Rectal smooth muscle tissue (tissue), 1 donor: ENCODE measurements around the gene PTPDC1.
"Not testable (repeated sequence)": the region's sequence is repeated elsewhere in the genome, so short reads cannot be mapped to it uniquely, and the experiment has no call there.

Experiments
- H3K27ac ChIP-seq: one replicate; pipeline ENCODE4 v1.7.0; 2013; ENCODE audit warnings: low read depth, low read length, inconsistent platforms
- H3K27me3 ChIP-seq: one replicate; pipeline ENCODE4 v1.7.0; 2013; ENCODE audit warnings: low read length; ENCODE audit not compliant: control insufficient read depth, insufficient read depth
- H3K36me3 ChIP-seq: one replicate; pipeline ENCODE4 v1.7.0; 2013; ENCODE audit warnings: low read length; ENCODE audit not compliant: control insufficient read depth, insufficient read depth
- H3K4me1 ChIP-seq: one replicate; pipeline ENCODE4 v1.7.0; 2013; ENCODE audit warnings: low read length; ENCODE audit not compliant: control insufficient read depth, insufficient read depth
- H3K4me3 ChIP-seq: one replicate; pipeline ENCODE4 v1.7.0; 2013; ENCODE audit warnings: low read length
- H3K9ac ChIP-seq: one replicate; pipeline ENCODE4 v1.7.0; 2013; ENCODE audit warnings: low read length

The PTPDC1 gene

DNA sequence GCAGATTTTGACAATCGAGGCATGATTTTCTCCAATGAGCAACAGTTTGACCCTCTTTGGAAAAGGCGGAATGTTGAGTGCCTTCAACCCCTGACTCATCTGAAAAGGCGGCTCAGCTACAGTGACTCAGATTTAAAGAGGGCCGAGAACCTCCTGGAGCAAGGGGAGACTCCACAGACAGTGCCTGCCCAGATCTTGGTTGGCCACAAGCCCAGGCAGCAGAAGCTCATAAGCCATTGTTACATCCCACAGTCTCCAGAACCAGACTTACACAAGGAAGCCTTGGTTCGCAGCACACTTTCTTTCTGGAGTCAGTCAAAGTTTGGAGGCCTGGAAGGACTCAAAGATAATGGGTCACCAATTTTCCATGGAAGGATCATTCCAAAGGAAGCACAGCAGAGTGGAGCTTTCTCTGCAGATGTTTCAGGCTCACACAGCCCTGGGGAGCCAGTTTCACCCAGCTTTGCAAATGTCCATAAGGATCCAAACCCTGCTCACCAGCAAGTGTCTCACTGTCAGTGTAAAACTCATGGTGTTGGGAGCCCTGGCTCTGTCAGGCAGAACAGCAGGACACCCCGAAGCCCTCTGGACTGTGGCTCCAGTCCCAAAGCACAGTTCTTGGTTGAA, 13.6 kb downstream of the PTPDC1 start:
- Histone ChIP-seq H3K9ac (no peak overlapping the region), H3K36me3 (no peaks in the 10 kb centered on the region), H3K4me1 (no peaks in the 10 kb centered on the region), H3K4me3 (no peak overlapping the region), H3K27me3 (no peaks in the 10 kb centered on the region), H3K27ac (peak overlapping the region; percentile 2)

DNA sequence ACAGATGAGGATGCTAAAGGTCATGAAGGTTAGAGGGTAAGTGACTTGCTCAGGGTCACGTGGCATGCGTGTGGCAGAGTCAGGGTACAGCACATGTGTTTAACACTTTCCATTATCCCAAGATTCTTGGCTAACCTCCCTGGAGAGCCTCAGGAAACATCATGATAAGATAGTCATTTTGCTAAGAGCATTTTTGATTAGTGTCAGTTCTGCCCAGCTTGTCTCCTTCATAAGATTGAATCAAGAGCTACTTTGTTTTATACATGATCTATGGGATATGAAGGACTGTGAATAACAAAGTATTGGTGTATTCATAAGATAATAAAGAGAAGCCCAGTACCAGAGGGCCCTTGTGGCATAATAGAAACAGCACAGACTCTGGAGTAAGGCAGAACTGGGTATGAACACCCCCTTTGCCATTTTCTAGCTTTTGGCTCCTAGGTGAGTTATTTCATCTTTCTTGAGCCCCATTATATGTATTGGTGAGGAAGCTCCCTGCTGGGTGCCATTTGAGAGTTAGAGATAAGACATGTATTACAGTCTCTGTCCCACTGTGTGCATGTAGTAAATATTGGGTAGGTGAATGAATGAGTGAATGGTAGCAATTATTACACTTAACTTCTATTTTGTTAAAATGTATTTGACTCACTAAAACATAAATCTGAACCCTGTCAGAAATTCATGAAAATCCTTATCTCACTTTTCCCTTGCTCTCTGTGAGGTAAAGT, 16.1 kb downstream of the PTPDC1 start:
- Histone ChIP-seq H3K4me1 (no peaks in the 10 kb centered on the region), H3K27me3 (no peaks in the 10 kb centered on the region), H3K9ac (no peak overlapping the region), H3K27ac (no peak overlapping the region), H3K4me3 (no peak overlapping the region), H3K36me3 (no peaks in the 10 kb centered on the region)

DNA sequence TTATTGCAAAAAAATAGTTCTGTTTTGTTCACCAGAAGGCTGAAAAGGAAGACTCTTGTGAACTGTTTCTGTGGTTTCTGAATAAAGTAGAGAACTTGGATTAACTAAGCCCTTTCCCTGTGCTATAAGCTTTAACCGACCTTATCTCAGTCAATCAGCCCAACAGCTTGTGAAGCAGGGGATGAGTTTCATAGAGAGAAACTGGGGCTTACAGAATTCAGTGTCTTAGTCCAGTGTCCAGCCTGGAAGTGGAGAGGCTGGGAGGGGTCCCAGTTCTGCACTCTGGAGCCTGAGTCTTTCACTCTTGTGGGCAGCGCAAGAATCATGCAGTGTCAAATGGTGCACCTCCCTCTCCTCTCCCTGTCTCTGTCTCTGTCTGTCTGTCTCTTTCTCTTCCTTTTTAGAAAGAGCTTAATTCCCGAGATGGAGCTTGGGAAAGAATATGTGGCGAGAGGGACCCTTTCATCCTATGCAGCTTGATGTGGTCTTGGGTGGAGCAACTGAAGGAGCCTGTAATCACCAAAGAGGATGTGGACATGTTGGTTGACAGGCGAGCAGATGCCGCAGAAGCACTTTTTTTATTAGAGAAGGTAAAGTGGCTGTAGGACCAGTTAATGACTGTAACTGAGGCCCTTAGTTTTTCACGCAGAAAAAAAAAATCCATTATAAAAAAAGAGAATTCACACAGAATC, 17.0 kb downstream of the PTPDC1 start:
- H3K27ac ChIP-seq, result no peak overlapping the region

DNA sequence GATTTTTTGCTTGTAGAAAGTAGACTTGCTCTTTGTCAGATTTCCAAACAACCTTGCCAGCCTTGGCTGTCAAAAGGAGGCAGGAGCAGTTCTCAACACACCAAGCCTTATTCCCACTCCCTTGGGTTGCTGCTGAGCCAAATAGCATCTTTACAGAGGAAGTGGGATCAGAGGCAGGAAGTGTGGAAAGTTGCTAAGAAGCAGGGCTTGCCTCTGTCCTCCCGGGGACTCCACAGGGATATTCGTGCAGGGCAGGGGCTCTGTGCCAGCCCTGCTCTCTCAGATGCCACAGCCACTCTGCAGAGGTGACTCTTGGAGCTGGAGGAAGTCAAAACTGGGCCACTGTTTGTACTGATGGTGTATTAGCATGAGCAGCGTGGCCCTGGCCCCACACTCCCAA, 24.3 kb downstream of the PTPDC1 start:
- Histone ChIP-seq H3K27me3 (no peaks in the 10 kb centered on the region), H3K36me3 (no peaks in the 10 kb centered on the region), H3K4me3 (no peak overlapping the region), H3K27ac (no peak overlapping the region), H3K9ac (no peak overlapping the region), H3K4me1 (peaks cover 3% of the 10 kb centered on the region)

More for the DNA sequence above, 17.0 kb downstream of the PTPDC1 start:
- Histone ChIP-seq H3K4me1 (no peaks in the 10 kb centered on the region), H3K27me3 (no peaks in the 10 kb centered on the region), H3K36me3 (no peaks in the 10 kb centered on the region), H3K9ac (no peak overlapping the region), H3K4me3 (no peak overlapping the region)

DNA sequence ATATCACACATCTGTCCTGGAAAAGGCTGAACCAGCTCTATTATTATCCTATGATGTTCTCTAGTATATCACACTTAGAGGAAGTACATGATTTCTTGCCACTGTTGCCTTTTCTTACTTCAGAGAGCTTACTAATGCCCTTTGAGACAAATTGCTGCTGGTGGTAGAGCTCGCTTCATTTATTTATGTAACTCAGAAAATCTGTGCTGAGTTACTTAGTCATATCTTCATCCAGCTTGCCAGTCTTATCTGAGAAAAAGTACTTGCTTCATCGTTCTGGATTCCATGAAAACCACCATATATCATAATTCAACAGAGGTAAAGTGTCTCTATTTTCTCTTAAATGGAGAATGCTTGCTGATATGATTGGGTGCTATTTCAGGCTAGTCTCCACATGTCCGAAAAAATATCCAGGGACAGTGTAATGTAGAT, 26.6 kb downstream of the PTPDC1 start:
- H3K4me1 ChIP-seq, result peaks cover 3% of the 10 kb centered on the region
- H3K4me3 ChIP-seq, result no peak overlapping the region
- no peak overlapping the region for H3K27ac ChIP-seq
- H3K9ac ChIP-seq, result no peak overlapping the region
- H3K27me3 ChIP-seq, result no peaks in the 10 kb centered on the region
- no peaks in the 10 kb centered on the region for H3K36me3 ChIP-seq

DNA sequence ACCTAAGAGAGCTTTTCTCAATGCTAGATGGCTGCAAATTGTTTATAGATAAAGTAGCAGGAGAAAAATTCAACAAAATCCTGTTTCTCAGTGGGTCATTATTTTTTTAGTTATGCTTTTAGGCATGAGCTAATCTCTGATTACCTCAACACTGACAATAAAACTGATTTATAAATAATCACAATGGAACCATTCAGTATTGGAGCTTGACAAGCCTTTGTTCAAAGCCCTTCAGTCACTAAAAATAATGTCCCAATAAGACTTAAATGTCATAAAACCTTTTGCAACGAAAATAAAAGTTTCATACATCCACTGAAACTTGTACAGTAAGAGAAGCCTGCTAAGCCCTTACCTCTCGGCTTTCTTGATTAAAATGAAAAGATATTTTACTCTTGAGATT, 27.2 kb downstream of the PTPDC1 start:
- Histone ChIP-seq H3K27me3 (no peaks in the 10 kb centered on the region), H3K4me1 (peaks cover 3% of the 10 kb centered on the region), H3K4me3 (no peak overlapping the region), H3K36me3 (no peaks in the 10 kb centered on the region), H3K27ac (no peak overlapping the region), H3K9ac (no peak overlapping the region)

DNA sequence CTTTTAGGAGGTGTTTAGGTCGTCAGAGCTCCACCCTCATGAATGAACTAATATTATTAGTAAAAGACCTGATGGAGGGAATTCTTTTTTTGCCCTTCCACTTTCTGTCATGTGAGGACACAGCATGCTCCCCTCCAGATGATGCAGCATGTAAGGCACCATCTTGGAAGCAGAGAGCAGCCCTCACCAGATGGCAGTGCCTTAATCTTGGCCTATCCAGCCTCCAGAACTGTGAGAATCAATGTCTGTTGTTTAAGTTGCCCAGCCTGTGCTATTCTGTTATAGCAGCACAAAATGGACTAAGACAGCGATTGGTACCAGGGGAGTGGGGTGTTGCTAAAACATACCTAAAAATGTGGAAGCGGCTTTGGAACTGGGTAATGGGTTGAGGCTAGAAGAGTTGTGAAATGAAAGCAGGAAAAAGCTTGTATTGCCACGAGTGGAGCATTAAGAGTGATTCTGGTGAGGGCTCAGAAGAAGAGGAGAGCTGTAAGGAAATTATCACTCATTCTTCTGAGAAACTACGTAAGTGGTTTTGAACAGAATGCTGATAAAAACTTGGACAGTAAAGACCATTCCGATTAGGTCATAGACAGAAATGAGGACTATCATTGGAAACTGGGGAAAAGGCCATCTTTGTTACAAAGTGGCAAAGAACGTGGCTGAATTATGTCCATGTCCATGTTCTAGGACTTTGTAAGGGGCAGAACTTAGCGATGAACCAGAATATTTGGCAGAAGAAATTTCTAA, 28.6 kb downstream of the PTPDC1 start:
- H3K9ac ChIP-seq, result no peak overlapping the region
- peaks cover 3% of the 10 kb centered on the region for H3K4me1 ChIP-seq
- no peak overlapping the region for H3K27ac ChIP-seq
- H3K36me3 ChIP-seq, result no peaks in the 10 kb centered on the region
- H3K4me3 ChIP-seq, result no peak overlapping the region
- H3K27me3 ChIP-seq, result no peaks in the 10 kb centered on the region

DNA sequence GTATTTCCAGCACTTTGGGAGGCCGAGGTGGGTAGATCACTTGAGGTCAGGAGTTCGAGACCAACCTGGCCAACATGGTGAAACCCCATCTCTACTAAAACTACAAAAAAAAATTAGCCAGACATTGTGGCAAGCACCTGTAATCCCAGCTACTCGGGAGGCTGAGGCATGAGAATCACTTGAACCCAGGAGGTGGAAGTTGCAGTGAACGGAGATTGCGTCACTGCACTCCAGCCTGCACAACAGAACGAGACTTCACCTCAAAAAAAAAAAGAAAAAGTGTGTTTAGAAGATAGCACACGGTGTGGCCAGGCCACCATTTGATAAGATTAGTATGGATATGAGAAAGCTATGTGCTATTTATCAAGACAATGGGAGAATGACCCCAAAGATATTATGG, 35.8 kb downstream of the PTPDC1 start:
- not testable (repeated sequence) for H3K4me3 ChIP-seq, H3K4me1 ChIP-seq, H3K9ac ChIP-seq, H3K27ac ChIP-seq, H3K27me3 ChIP-seq, H3K36me3 ChIP-seq

DNA sequence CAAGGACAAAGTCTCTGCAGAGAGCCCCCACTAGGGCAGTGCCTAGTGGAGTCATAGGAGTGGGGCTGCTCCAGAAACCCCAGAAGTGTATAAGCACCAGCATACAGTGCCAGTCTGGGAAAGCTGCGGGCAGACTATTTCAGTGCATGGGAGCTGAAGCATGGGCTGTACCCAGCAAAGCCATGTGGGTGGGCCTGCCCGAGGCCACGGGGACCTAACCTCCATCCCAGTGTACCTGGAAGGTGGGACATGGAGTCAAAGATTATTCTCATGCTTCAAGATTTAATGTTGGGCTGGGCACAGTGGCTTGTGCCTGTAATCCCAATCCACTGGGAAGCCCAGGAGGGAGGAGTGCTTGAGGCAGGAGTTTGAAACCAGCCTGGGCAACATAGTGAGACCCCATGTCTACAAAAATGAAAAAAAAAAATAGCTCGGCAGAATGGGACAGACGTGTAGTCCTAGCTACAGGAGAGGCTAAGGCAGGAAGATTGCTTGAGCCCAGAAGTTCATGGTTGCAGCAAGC, 36.7 kb downstream of the PTPDC1 start:
- Histone ChIP-seq H3K27me3 (no peaks in the 10 kb centered on the region), H3K27ac (no peak overlapping the region), H3K9ac (no peak overlapping the region), H3K4me1 (no peaks in the 10 kb centered on the region), H3K36me3 (no peaks in the 10 kb centered on the region), H3K4me3 (no peak overlapping the region)

DNA sequence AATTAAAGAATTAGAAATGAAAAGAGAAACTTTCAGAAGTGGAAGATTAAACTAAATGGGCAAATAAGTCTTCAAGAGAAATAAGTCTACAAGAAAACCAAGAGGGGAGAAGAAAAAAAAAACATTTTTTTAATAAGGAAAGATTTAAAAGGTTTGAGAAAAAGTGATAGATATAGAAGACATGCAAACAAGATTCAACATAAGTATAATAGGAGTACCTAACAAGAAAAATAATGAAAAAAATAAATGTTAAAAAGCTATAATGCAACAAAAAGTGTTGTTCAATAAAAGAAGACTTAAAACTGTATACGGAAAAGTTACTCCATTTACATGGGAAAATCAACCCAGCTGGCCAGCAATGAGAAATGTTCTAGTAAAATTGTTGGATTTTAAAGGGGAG, 42.6 kb downstream of the PTPDC1 start:
- H3K27ac ChIP-seq, result no peak overlapping the region
- H3K4me1 ChIP-seq, result no peaks in the 10 kb centered on the region
- H3K36me3 ChIP-seq, result no peaks in the 10 kb centered on the region
- no peak overlapping the region for H3K4me3 ChIP-seq
- H3K9ac ChIP-seq, result no peak overlapping the region
- H3K27me3 ChIP-seq, result no peaks in the 10 kb centered on the region

DNA sequence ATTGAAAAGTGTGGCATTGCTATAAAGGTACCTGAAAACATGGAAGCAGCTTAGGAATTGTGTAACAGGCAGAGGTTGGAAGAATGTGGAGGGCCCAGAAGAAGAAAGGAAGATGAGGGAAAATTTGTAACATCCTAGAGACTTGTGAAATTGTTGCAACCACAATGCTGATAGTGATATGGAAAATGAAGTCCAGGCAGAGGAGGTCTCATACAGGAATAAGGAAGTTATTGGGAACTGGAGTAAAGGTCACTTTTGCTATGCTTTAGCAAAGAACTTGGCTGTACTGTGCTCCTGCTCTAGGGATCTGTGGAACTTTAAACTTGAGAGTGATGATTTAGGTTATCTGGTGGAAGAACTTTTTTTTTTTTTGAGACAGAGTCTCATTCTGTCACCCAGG, 43.5 kb downstream of the PTPDC1 start:
- H3K27me3 ChIP-seq, result no peaks in the 10 kb centered on the region
- H3K4me3 ChIP-seq, result no peak overlapping the region

DNA sequence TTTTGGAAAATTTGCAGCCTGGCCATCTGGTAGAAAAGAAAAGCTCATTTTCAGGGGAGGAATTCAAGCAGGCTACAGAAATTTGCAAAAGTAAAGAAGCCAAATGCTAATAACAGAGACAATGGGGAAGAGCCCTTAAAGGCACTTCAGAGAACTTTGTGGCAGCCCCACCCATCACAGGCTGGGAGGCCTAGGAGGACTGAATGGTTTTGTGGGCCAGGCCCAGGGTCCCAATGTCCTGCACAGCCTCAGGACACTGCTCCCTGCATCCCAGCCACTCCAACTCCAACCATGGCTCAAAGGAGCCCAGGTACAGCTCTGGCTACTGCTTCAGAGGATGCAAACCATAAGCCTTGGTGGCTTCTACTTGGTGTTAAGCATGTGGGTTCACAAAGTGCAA, 44.3 kb downstream of the PTPDC1 start:
- H3K27me3 ChIP-seq, result no peaks in the 10 kb centered on the region
- no peak overlapping the region for H3K27ac ChIP-seq
- H3K36me3 ChIP-seq, result no peaks in the 10 kb centered on the region
- no peaks in the 10 kb centered on the region for H3K4me1 ChIP-seq
- H3K9ac ChIP-seq, result no peak overlapping the region
- no peak overlapping the region for H3K4me3 ChIP-seq

More for the DNA sequence above, 43.5 kb downstream of the PTPDC1 start:
- no peaks in the 10 kb centered on the region for H3K4me1 ChIP-seq
- H3K36me3 ChIP-seq, result no peaks in the 10 kb centered on the region
- no peak overlapping the region for H3K27ac ChIP-seq
- no peak overlapping the region for H3K9ac ChIP-seq
